Trophoblast cell (in vitro differentiated cells and primary cell): ENCODE data around the gene UGT1A5.
"Not testable (repeated sequence)": the region's sequence is repeated elsewhere in the genome, so short reads cannot be mapped to it uniquely, and the experiment has no call there.

Experiments
- DNase-seq, 2 donors: peaks; one replicate each; pipeline ENCODE4 v3.0.0-alpha.2; 2016
- H2AFZ ChIP-seq: 2 replicates; pipeline ENCODE4 v1.6.1; 2013; ENCODE audit warnings: low read length, moderate library complexity, mild to moderate bottlenecking; ENCODE audit not compliant: insufficient read depth, poor library complexity
- H2AK5ac ChIP-seq: 2 replicates; pipeline ENCODE4 v1.6.1; 2013; ENCODE audit warnings: mild to moderate bottlenecking, low read length
- H2BK120ac ChIP-seq: 2 replicates; pipeline ENCODE4 v1.6.1; 2013; ENCODE audit warnings: low read length, mild to moderate bottlenecking, moderate library complexity; ENCODE audit not compliant: insufficient read depth, poor library complexity
- H2BK12ac ChIP-seq: 2 replicates; pipeline ENCODE4 v1.6.1; 2013; ENCODE audit warnings: mild to moderate bottlenecking, low read length, moderate library complexity
- H2BK5ac ChIP-seq: 2 replicates; pipeline ENCODE4 v1.6.1; 2013; ENCODE audit warnings: low read length, low read depth, moderate library complexity, mild to moderate bottlenecking; ENCODE audit not compliant: poor library complexity
- H3K14ac ChIP-seq: 2 replicates; pipeline ENCODE4 v1.6.1; 2013; ENCODE audit warnings: mild to moderate bottlenecking, low read length
- H3K18ac ChIP-seq: 2 replicates; pipeline ENCODE4 v1.6.1; 2013; ENCODE audit warnings: mild to moderate bottlenecking, low read length
- H3K23ac ChIP-seq: 2 replicates; pipeline ENCODE4 v1.6.1; 2013; ENCODE audit warnings: low read length
- H3K27ac ChIP-seq: 2 replicates; pipeline ENCODE4 v1.5.1; 2013; ENCODE audit warnings: low read depth, mild to moderate bottlenecking, inconsistent platforms, low read length, moderate library complexity
- H3K27me3 ChIP-seq: 2 replicates; pipeline ENCODE4 v1.6.1; 2013; ENCODE audit warnings: inconsistent platforms, mild to moderate bottlenecking, low read length, moderate library complexity; ENCODE audit not compliant: insufficient read depth
- H3K36me3 ChIP-seq, 2 experiments: 1 replicate in 1 of 2; 2 replicates in 1 of 2; pipeline ENCODE4 v1.6.1; 2013; ENCODE audit warnings: low read length in 2 of 2, mild to moderate bottlenecking in 2 of 2, moderate library complexity in 1 of 2; ENCODE audit not compliant: insufficient read depth in 2 of 2, control insufficient read depth in 1 of 2
- H3K4ac ChIP-seq: 2 replicates; pipeline ENCODE4 v1.6.1; 2013; ENCODE audit warnings: low read depth, mild to moderate bottlenecking, low read length, moderate library complexity
- H3K4me1 ChIP-seq, 2 experiments: 1 replicate in 1 of 2; 2 replicates in 1 of 2; pipeline ENCODE4 v1.6.1; 2013; ENCODE audit warnings: low read length in 2 of 2, mild to moderate bottlenecking in 2 of 2, moderate library complexity in 1 of 2; ENCODE audit not compliant: insufficient read depth in 2 of 2, control insufficient read depth in 1 of 2
- H3K4me2 ChIP-seq: 2 replicates; pipeline ENCODE4 v1.6.1; 2013; ENCODE audit warnings: inconsistent platforms, mild to moderate bottlenecking, low read length, moderate library complexity
- H3K4me3 ChIP-seq: 2 replicates; pipeline ENCODE4 v1.5.1; 2013; ENCODE audit warnings: mild to moderate bottlenecking, low read depth, low read length, inconsistent platforms
- H3K79me1 ChIP-seq: one replicate; pipeline ENCODE4 v1.6.1; 2013; ENCODE audit warnings: low read length
- H3K79me2 ChIP-seq: 2 replicates; pipeline ENCODE4 v1.6.1; 2013; ENCODE audit warnings: low read length, mild to moderate bottlenecking; ENCODE audit not compliant: control insufficient read depth, insufficient read depth, poor library complexity
- H3K9ac ChIP-seq: 2 replicates; pipeline ENCODE4 v1.6.1; 2013; ENCODE audit warnings: mild to moderate bottlenecking, low read length
- H3K9me3 ChIP-seq: 2 replicates; pipeline ENCODE4 v1.6.1; 2013; ENCODE audit warnings: low read depth, mild to moderate bottlenecking, control low read depth, inconsistent platforms, low read length; ENCODE audit not compliant: insufficient read depth
- H4K12ac ChIP-seq: 2 replicates; pipeline ENCODE4 v1.6.1; 2013; ENCODE audit warnings: low read depth, mild to moderate bottlenecking, low read length, moderate library complexity
- H4K8ac ChIP-seq: 2 replicates; pipeline ENCODE4 v1.6.1; 2013; ENCODE audit warnings: low read depth, mild to moderate bottlenecking, low read length, moderate library complexity
- H4K91ac ChIP-seq: one replicate; pipeline ENCODE4 v1.6.1; 2013; ENCODE audit warnings: low read depth, mild to moderate bottlenecking, low read length, moderate library complexity
- WGBS: extraction: QIAGEN DNeasy Blood & Tissue Kit; methylation state at CpG from one replicate; pipeline ENCODE4 v1.1.7; 2013; ENCODE audit warnings: missing lambda C conversion rate; ENCODE audit not compliant: insufficient read length, insufficient coverage; ENCODE audit errors: extremely low coverage; 5-methylcytosine and 5-hydroxymethylcytosine counted together

UGT1A5 gene

GRCh38 chr2:233718552-233718951 is 5.8 kb downstream of the UGT1A5 start, which contains the start of gene UGT1A4:
UGT1A4 (plus strand) TSS chr2:233718736; CDS start chr2:233718821, 85 bp downstream.
- H3K9me3 ChIP-seq = peaks cover 8% of the 10 kb centered on the region
- H3K27me3 ChIP-seq = no peaks in the 10 kb centered on the region
- H3K79me2 ChIP-seq = no peaks in the 10 kb centered on the region
- H2AFZ ChIP-seq = no peak within 1 kb of the TSS
- H2BK5ac ChIP-seq = no peak within 1 kb of the TSS
- H2BK12ac ChIP-seq = no peak within 1 kb of the TSS
- no CpG with 5 or more reads among the region's 7 CpGs for WGBS
- H2BK120ac ChIP-seq = no peak within 1 kb of the TSS
- no peak for DNase-seq
- no peak within 1 kb of the TSS for H2AK5ac ChIP-seq
- H3K79me1 ChIP-seq = no peaks in the 10 kb centered on the region
- no peak within 1 kb of the TSS for H3K14ac ChIP-seq
- no peak within 1 kb of the TSS for H3K23ac ChIP-seq
- H3K4ac ChIP-seq = no peak within 1 kb of the TSS
- no peak within 1 kb of the TSS for H4K91ac ChIP-seq
- H3K18ac ChIP-seq = no peak within 1 kb of the TSS
- H4K12ac ChIP-seq = no peak within 1 kb of the TSS
- no peak within 1 kb of the TSS for H3K27ac ChIP-seq
- H3K4me3 ChIP-seq = no peak within 1 kb of the TSS
- no peaks in the 10 kb centered on the region for H3K4me1 ChIP-seq
- H3K9ac ChIP-seq = no peak within 1 kb of the TSS
- H3K36me3 ChIP-seq = no peaks in the 10 kb centered on the region
- H4K8ac ChIP-seq = no peak within 1 kb of the TSS
- H3K4me2 ChIP-seq = no peak within 1 kb of the TSS

- Histone ChIP-seq H3K79me2 (no peaks in the 10 kb centered on the region), H3K14ac (no peak within 1 kb of the TSS), H3K27ac (no peak within 1 kb of the TSS), H3K36me3 (no peaks in the 10 kb centered on the region), H3K27me3 (no peaks in the 10 kb centered on the region), H3K18ac (no peak within 1 kb of the TSS), H3K79me1 (no peaks in the 10 kb centered on the region), H4K91ac (no peak within 1 kb of the TSS), H4K8ac (no peak within 1 kb of the TSS), H3K23ac (no peak within 1 kb of the TSS), H2BK120ac (no peak within 1 kb of the TSS), H4K12ac (no peak within 1 kb of the TSS), H3K4me3 (no peak within 1 kb of the TSS), H3K4me1 (no peaks in the 10 kb centered on the region), H2AK5ac (no peak within 1 kb of the TSS), H2AFZ (no peak within 1 kb of the TSS), H2BK5ac (no peak within 1 kb of the TSS), H3K4ac (no peak within 1 kb of the TSS), H3K9ac (no peak within 1 kb of the TSS), H2BK12ac (no peak within 1 kb of the TSS), H3K4me2 (no peak within 1 kb of the TSS), H3K9me3 (peaks cover 10% of the 10 kb centered on the region)
- DNase-seq = no peak
- no CpG with 5 or more reads among the region's 8 CpGs for WGBS
Observed at GRCh38 chr2:233728723-233729301, 16.1 kb downstream of the UGT1A5 start, which contains the start of gene UGT1A3. UGT1A3 (plus strand) TSS chr2:233729042; CDS start chr2:233729127, 85 bp downstream.

GRCh38 chr2:233736868-233737653 is 24.4 kb downstream of the UGT1A5 start:
- not testable (repeated sequence) for H3K23ac ChIP-seq, H3K14ac ChIP-seq, H3K36me3 ChIP-seq, H4K91ac ChIP-seq, H2BK12ac ChIP-seq, H2AFZ ChIP-seq, H3K79me2 ChIP-seq, H3K4ac ChIP-seq, H3K18ac ChIP-seq, H3K9ac ChIP-seq, H3K27me3 ChIP-seq, H3K4me1 ChIP-seq, H2BK120ac ChIP-seq, H2AK5ac ChIP-seq, H4K8ac ChIP-seq, H2BK5ac ChIP-seq, DNase-seq, H3K79me1 ChIP-seq, H3K27ac ChIP-seq, H3K4me2 ChIP-seq, H4K12ac ChIP-seq, H3K9me3 ChIP-seq
- WGBS = no CpG with 5 or more reads among the region's 14 CpGs
- peak overlapping the region; percentile 56 for H3K4me3 ChIP-seq

- Histone ChIP-seq H2BK5ac (no peak overlapping the region), H3K79me2 (no peaks in the 10 kb centered on the region), H3K9ac (no peak overlapping the region), H4K8ac (no peak overlapping the region), H4K12ac (no peak overlapping the region), H3K4me1 (no peaks in the 10 kb centered on the region), H3K14ac (no peak overlapping the region), H2AFZ (no peak overlapping the region), H3K4me3 (no peak overlapping the region), H3K27me3 (no peaks in the 10 kb centered on the region), H3K9me3 (peaks cover 13% of the 10 kb centered on the region), H3K18ac (no peak overlapping the region), H3K27ac (no peak overlapping the region), H3K23ac (no peak overlapping the region), H2BK120ac (no peak overlapping the region), H4K91ac (no peak overlapping the region), H3K36me3 (no peaks in the 10 kb centered on the region), H2AK5ac (no peak overlapping the region), H3K4ac (no peak overlapping the region), H2BK12ac (no peak overlapping the region), H3K4me2 (no peak overlapping the region), H3K79me1 (no peaks in the 10 kb centered on the region)
- WGBS = no CpG with 5 or more reads among the region's 2 CpGs
- DNase-seq = no peak
Observed at GRCh38 chr2:233740870-233741269, 28.2 kb downstream of the UGT1A5 start.
